Ectodermal cell (in vitro differentiated cells): ENCODE data around the gene ATL1.

Source experiments
- H3K27ac ChIP-seq: 2 replicates; pipeline ENCODE4 v1.7.0; 2013; ENCODE audit warnings: mild to moderate bottlenecking, low read depth, low read length; ENCODE audit not compliant: insufficient read depth, poor library complexity, severe bottlenecking
- H3K27me3 ChIP-seq: 2 replicates; pipeline ENCODE4 v1.7.0; 2013; ENCODE audit warnings: mild to moderate bottlenecking, low read length; ENCODE audit not compliant: insufficient read depth, control insufficient read depth, poor library complexity, severe bottlenecking
- H3K36me3 ChIP-seq: one replicate; pipeline ENCODE4 v1.7.0; 2013; ENCODE audit warnings: low read length; ENCODE audit not compliant: control insufficient read depth, insufficient read depth
- H3K4me1 ChIP-seq: one replicate; pipeline ENCODE4 v1.7.0; 2013; ENCODE audit warnings: low read length; ENCODE audit not compliant: control insufficient read depth, insufficient read depth
- H3K4me3 ChIP-seq: 2 replicates; pipeline ENCODE4 v1.7.0; 2013; ENCODE audit warnings: low read depth, low read length, control low read depth; ENCODE audit not compliant: insufficient read depth
- H3K9me3 ChIP-seq: 2 replicates; pipeline ENCODE4 v1.7.0; 2013; ENCODE audit warnings: mild to moderate bottlenecking, low read length, moderate library complexity; ENCODE audit not compliant: control insufficient read depth
- WGBS, 2 experiments: methylation state at CpG; one replicate each; pipeline ENCODE4 v1.1.7; 2013; ENCODE audit warnings: missing lambda C conversion rate in 2 of 2; 5-methylcytosine and 5-hydroxymethylcytosine counted together

ATL1 gene

DNA sequence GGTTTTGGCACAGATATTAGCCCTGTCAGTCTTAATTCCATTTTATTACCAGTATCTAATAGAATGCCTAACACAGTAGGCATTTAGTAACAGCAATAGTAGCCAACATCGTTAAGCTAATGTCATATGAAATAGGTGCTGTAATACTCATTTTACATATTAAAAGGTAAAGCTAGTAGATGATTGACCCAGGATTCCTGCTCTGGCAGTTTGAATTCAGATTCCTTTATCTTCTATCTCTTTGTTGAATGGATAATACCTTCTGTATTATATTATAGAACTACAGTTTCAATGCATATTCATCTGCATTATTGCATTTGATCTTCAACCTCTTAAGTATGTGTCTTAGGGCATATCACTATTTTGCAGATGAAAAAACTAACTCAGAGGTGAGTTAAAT lies 2.9 kb downstream of the ATL1 start:
- H3K4me3 ChIP-seq, result no peak overlapping the region
- H3K9me3 ChIP-seq, result no peaks in the 10 kb centered on the region
- H3K27ac ChIP-seq, result no peak overlapping the region
- no peaks in the 10 kb centered on the region for H3K36me3 ChIP-seq
- no CpG with 5 or more reads among the region's 1 CpG for WGBS, 2 experiments
- H3K4me1 ChIP-seq, result no peaks in the 10 kb centered on the region
- peaks cover 49% of the 10 kb centered on the region for H3K27me3 ChIP-seq

DNA sequence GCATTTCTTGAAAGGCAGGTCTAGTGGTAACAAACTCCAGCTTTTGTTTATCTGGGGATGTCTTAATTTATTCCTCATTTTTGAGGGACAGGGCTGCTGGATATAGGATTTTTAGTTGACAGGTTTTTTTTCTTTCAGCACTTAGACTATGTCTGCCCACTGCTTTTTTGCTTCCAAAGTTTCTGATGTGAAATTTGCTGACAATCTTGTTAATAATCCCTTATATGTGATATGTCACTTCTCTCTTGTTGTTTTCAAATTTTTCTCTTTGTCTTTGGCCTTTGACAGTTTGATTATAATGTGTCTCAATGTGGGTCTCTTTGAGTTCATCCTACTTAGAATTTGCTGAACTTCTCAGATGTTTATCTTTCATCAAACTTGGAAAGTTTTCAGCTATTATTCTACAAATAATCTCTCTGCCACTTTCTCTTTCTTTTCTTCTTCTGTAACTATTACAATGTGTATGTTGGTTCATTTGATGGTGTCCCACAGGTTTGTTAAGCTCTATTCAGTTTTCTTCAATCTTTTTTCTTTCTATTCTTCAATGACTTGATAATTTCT lies 9.8 kb downstream of the ATL1 start:
- H3K27ac ChIP-seq, result no peak overlapping the region
- H3K36me3 ChIP-seq, result no peaks in the 10 kb centered on the region
- H3K27me3 ChIP-seq, result no peaks in the 10 kb centered on the region
- H3K4me3 ChIP-seq, result no peak overlapping the region
- no peaks in the 10 kb centered on the region for H3K9me3 ChIP-seq
- H3K4me1 ChIP-seq, result no peaks in the 10 kb centered on the region

DNA sequence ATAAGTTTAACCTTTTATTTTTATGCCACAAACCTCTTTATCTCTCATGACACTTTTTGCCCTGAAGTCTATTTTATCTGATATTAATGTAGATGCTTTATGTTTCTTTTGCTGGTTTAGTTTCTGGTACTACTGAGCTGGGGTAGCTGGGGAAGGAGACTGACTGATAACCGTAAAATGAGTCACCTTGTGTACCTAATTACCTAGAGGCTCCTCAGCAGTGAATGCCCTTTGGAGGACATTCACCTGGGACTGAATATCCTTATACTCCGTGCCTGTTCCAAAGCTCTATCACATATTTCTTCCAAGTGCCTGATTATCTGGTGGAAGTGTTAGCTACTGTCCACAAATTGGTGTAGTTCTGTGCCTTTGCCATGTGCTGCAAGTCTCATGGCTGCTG lies 13.9 kb downstream of the ATL1 start:
- Histone ChIP-seq H3K4me1 (no peaks in the 10 kb centered on the region), H3K36me3 (no peaks in the 10 kb centered on the region), H3K9me3 (no peaks in the 10 kb centered on the region), H3K4me3 (no peak overlapping the region), H3K27ac (no peak overlapping the region), H3K27me3 (no peaks in the 10 kb centered on the region)
- WGBS, 2 experiments, result 87 to 93% methylated on average over 2 of the region's 2 CpGs

DNA sequence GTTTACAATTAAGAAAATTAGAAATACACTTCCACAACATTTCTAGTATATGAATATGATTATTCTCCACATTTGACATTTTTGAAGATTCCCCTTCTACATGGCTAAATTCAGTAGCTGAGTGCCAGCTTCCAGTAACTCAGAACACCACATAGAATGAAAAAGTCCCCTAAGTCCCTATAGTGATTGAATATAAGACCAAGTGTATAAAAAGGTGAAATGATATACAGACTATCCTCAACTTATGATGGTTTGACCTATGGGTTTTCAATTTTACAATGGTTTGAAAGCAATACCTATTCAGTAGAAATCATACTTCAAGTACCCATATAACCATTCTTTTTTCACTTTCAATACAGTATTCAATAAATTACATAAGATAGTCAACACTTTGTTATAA lies 15.8 kb downstream of the ATL1 start:
- Histone ChIP-seq H3K36me3 (no peaks in the 10 kb centered on the region), H3K4me3 (no peak overlapping the region), H3K27me3 (no peaks in the 10 kb centered on the region), H3K27ac (no peak overlapping the region), H3K4me1 (no peaks in the 10 kb centered on the region), H3K9me3 (no peaks in the 10 kb centered on the region)

DNA sequence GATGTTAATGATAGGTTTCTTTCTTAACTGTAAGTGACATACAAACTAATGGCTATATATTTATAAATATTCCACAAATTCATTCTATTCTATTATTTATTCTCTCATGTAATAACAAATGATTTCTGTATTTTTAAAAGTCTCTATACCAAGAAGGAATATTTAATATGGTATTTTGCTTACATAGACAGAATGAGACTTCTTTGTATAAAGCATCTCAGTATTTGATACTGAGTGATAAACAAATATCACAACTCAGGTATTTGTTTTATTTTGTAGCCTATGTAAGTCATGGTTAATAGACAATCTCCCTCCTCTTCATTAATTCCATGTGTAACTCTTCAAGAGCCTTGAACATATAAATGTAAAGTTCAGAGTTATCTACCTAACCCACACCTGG lies 18.0 kb downstream of the ATL1 start:
- no peaks in the 10 kb centered on the region for H3K36me3 ChIP-seq
- H3K27me3 ChIP-seq, result no peaks in the 10 kb centered on the region
- no peaks in the 10 kb centered on the region for H3K4me1 ChIP-seq
- no peak overlapping the region for H3K27ac ChIP-seq
- no peaks in the 10 kb centered on the region for H3K9me3 ChIP-seq
- H3K4me3 ChIP-seq, result no peak overlapping the region

DNA sequence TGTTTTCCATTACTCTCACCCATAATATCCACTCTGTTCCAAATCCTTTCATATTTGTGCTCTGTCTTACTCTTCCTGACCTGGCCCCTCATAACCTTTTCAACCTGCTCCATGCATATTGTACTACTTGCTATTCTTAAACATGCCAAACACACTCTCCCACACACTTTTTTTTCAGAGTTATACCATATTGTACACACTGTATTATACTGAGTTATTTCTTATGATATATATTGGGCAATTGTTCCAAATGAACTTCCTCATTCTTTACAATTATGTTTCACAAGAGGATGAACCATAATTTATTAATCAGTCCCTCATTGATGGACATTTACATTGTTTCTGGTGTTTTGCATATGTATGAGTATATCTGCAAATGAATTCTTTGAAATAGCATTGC lies 18.5 kb downstream of the ATL1 start:
- H3K36me3 ChIP-seq, result no peaks in the 10 kb centered on the region
- no peak overlapping the region for H3K27ac ChIP-seq
- no peaks in the 10 kb centered on the region for H3K4me1 ChIP-seq
- H3K9me3 ChIP-seq, result no peaks in the 10 kb centered on the region
- H3K4me3 ChIP-seq, result no peak overlapping the region
- no peaks in the 10 kb centered on the region for H3K27me3 ChIP-seq

DNA sequence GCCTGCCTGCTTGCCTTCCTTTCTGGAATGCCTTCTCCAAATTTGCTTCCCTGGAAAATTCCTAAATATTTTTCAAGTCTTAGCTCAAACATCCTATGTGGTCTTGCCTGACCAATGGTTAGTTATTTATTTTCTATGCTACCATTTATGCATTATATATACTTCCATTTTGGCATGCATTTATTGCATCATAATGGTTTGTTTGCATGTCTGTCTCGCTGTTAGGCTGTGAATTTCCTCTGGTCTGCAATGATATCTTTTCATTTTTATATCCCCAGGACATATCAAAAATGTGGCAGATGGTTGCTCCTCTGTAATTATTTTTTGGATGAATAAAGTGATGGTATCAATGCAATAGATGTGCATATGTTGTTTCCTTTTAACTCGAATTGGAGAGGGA lies 30.5 kb downstream of the ATL1 start:
- H3K9me3 ChIP-seq, result no peaks in the 10 kb centered on the region
- H3K4me1 ChIP-seq, result peaks cover 3% of the 10 kb centered on the region
- no peaks in the 10 kb centered on the region for H3K36me3 ChIP-seq
- no peak overlapping the region for H3K27ac ChIP-seq
- H3K4me3 ChIP-seq, result no peak overlapping the region
- no peaks in the 10 kb centered on the region for H3K27me3 ChIP-seq
- WGBS, 2 experiments, result 91% methylated on average over 1 of the region's 2 CpGs; no CpG with 5 or more reads in 1 of the 2 experiments

DNA sequence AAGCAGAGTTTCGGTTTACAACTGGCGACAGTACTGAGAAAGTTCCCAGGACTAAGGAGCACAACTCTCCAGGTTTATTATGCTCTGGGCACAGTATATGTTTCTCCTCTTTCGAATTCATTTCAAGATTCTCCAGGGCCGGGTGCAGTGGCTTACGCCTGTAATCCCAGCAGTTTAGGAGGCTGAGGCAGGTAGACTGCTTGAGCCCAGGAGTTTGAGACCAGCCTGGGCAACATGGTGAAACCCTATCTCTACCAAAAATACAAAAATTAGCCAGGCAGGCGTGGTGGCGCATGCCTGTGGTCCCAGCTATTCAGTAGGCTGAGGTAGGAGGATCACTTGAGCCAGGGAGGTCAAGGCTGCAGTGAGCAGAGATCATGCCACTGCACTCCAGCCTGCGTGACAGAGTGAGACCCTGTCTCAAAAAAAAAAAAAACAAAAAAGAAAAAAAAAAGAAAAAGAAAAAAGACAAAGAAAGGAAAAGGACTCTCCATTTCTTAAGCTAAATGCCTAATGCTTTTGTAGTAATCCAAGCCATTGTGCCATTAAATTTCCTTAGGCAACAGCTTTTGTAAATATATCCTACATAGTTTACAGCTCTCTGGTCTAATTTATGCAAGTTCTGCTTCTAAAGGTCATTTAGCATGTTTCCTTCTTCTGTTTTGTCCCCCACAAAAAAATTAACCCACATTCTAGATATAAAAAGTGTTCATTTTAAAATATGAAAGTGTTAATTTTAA lies 34.8 kb downstream of the ATL1 start:
- Histone ChIP-seq H3K27ac (no peak overlapping the region), H3K4me1 (peaks cover 3% of the 10 kb centered on the region), H3K9me3 (no peaks in the 10 kb centered on the region), H3K27me3 (no peaks in the 10 kb centered on the region), H3K4me3 (no peak overlapping the region), H3K36me3 (no peaks in the 10 kb centered on the region)
- WGBS, 2 experiments, result 82 to 86% methylated on average over 8 of the region's 8 CpGs

DNA sequence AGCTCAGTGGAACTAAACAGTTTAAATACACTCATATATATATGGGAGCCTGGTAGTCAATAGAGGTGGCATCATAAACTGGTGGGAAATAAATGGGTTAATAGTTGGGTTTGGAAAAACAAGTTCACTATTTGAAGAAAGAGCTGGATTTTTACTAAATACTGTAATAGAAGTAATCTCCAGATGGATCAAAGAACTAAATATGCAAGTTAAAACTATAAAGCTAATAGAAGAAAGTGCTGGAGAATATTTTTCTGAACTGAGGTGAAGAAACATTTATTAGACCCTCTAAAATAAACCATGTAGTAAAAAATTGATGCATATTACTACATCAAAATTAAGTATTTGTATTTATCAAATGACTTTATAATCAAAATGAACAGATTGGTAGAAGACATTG lies 38.8 kb downstream of the ATL1 start:
- Histone ChIP-seq H3K27me3 (no peaks in the 10 kb centered on the region), H3K4me3 (no peak overlapping the region), H3K27ac (no peak overlapping the region), H3K4me1 (peaks cover 3% of the 10 kb centered on the region), H3K9me3 (no peaks in the 10 kb centered on the region), H3K36me3 (no peaks in the 10 kb centered on the region)

DNA sequence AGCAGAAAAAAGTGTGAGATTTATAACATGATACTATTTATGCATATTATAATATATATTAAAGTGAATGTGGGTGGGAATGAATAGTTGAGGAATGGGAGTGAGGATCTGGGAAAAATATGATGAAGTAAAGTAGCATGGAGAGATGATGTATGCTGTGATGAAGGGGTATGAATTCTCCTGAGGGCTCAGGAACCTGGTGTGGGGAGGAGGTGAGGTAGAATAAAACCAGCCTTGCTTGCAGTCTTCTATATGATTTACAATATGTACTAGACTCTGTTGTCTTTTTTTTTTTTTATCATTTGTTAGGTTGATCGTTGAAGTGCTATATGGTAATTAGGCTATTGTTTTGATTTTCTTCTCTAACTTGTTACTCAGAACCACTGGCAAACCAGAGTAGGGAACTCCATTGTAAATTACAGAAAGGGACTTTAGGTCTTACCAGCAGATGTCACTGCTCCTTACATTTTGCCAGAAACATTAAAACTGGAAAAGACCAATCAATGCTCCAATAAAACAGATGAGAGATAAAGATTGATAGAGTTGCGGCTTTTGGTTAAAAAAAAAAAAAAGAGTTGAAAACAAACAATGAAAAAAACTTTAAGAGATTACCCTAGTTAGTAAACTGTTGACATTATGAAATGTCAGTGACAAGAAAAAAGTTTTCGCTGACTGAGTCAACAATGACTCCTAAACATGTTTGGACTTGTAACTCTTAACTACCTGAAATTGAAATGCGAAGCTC lies 39.9 kb downstream of the ATL1 start:
- no peaks in the 10 kb centered on the region for H3K4me1 ChIP-seq
- H3K27ac ChIP-seq, result no peak overlapping the region
- WGBS, 2 experiments, result 41 to 90% methylated on average over 1 to 3 of the region's 4 CpGs
- H3K9me3 ChIP-seq, result no peaks in the 10 kb centered on the region
- H3K4me3 ChIP-seq, result no peak overlapping the region
- no peaks in the 10 kb centered on the region for H3K27me3 ChIP-seq
- H3K36me3 ChIP-seq, result no peaks in the 10 kb centered on the region
